ENCODE data around the gene PCNP.
"Not testable (repeated sequence)": the region's sequence is repeated elsewhere in the genome, so short reads cannot be mapped to it uniquely, and the experiment has no call there.

Gene PCNP

DNA sequence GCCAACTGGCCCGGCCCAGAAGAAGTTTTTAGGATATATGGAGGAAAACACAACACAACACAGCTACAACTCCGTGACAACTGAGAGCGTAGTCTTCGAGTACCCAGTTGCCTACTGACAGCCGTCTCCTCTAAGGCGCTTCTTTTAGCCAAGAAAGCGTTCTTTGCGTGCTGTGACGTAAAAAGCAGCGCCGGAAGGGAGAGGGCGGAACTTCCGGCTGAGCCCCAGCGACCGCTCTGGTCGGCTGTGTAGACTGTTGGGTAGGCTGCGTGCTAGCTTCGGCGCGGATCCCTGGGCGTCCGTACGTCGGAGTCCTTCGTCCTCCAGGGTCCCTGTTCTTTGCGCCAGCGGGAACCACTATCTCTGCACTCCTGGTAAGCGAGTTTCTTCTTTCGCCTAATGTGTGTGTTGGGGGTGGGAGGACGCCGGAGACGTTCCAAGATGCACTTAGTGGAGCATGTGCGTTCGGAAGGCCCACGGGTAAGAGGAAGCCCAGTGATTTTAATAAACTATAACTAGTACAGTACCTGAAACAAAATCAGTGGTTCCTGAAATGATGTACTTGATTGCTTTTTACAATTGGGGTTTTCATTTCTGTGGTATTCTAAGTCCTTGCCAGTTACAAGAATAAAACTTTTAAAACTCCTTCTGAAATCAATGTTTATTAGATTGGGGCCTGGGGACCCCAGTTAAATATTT, 12.2 kb upstream of the PCNP start, which contains the start of gene TRMT10C:
TSS of gene TRMT10C (plus strand) at position 239 of the 699 bp plus-strand sequence. CDS start 2,914 bp downstream, outside the sequence.
- peak; percentile 79 for DNase-seq (ENCODE audit: low spot score)
- peak; percentile 58 for FAIRE-seq

DNA sequence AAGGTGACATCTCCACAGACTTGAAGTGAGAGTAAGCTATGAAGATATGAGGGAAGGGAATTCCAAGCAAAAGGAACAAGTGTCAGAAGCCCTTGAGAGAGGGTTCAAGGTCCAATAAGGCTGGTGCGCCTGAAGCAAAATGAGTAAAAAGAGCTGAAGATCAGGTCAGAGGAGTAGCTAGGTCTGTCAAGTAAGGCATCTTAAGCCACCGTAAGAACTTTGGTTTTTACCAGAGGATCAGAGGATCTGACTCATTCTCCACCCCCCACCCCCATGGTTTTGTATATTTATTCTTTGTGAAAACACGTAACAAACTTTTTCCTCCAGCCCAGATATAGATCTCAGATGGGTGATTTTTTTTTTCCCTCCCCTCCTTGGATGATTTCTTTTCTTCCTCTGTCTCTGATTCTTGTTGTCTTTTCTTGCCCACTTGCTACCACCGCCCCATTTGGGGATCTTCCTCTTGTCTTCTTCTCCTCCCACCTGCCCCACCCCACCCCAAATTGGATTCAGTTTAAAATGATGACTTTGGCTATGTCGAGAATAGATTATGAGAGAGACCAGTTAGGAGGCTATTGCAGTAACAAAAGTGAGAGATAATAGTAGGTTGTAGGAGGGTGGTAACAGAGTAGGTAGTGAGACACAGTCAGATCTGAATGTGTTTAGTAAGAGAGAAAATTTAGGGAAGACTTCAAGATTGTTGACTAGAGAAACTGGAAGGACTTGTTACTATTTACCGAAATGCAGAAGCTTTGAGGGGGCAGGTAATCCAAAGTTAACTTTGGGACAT, 6.3 kb upstream of the PCNP start:
- no peak for FAIRE-seq
- no peak for DNase-seq (ENCODE audit: low spot score)

DNA sequence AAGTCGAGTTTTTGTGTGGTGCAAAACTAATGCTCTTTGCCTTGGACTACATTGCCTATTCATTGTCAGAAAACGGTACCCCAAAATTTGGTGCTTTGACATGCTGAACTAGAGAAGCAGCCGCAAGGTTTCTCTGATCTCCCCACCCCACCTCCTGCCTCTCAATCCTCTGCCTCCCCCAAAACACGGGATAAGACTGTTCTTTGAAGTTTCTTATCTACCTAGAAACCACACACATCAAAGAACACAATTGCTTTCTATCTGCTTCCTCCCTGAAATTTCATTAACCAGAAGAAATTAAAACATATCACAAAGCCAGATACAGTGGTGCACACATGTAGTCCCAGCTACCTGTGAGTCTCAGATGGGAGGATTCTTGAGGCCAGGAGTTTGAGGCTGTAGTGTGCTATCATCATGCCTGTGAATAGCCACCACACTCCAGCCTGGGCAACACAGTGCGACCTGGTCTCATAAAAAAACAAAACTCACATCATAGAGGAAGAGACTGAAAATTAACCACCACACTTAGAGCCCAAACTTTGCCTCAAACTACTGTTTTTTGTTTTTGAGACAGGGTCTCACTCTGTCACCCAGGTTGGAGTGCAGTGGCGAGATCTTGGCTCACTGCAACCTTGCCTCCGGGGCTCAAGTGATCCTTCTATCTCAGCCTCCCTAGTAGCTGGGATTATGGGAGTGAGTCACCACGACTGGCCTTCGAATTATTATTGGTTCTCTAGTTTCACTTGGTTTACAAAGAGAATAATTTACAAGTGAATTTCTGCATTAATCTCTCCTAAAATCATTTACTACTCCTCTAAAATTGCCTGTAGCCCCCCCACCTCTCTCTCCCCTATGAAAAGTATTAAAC, 2.7 kb upstream of the PCNP start:
- DNase-seq (ENCODE audit: low spot score) (no peak), FAIRE-seq (no peak)

DNA sequence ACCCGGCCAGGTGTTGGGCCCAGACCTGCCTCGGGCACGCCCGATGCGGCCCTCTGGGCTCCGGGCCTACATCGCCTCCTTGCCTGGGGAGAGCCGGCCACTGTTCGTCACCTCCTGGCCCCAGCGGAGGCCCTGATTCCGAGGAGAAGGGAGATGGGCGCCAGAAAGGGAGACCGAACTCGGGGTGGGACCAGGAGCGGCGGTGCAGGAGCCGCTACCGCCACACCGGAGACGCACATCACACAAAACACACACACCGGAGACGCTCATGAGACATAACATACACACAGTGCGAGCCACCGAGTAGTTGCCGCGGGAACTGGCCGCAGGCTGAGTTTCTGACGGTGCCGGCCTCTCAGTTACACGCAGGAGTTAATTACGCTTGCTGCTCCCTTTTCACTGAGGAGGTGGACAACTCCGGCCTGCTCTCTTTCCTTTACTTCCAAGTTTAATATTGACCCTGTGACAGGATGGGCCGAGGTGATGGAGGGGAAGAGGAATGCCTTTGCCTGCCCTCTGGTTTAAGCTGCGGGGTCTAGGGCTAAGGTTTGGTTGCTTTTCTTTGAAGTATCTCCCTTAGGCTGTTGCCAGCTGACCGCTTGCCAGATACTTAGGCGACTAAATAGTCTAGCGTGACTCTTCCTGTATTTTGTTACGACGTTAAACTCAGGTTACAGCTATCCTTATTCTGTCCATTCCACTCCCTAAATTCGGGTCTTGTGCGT, 570 bp downstream of the PCNP start:
- FAIRE-seq (no peak), DNase-seq (ENCODE audit: low spot score) (peak; percentile 47)

DNA sequence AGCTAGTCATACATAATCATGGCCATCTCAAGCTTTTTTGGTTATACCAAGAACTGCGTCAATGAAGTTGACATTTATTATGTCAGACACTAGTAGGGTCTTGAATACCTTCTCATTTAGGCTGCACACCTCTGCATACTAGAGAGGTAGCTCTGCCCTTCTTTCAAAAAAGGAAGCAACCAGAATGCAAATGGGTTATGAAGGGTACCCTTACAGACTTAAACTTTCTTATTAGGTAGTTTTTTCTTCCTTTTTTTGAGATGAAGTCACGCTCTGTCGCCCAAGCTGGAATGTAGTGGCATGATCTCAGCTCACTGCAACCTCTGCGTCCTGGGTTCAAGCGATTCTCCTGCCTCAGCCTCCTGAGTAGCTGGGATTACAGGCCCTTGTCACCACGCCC, 3.3 kb downstream of the PCNP start:
- FAIRE-seq (no peak), DNase-seq (ENCODE audit: low spot score) (no peak)

DNA sequence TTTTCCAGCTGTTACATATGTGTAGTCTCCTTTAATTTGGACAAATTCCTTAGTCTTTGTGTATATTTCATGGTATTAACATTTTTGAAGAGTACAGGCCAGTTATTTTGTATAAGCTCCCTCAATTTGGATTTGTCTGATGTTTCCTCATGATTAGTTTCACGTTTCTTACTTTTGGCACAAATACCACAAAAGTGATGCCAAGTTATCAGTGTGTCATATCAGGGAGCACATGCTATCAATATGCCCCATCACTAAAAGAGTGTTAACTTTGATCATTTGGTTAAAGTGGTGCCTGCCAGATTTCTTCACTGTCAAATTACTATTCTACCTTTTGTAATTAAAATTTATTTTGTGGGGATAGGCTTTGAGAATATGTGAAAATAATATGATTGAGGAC, 14.6 kb downstream of the PCNP start:
- DNase-seq (ENCODE audit: low spot score), result no peak

DNA sequence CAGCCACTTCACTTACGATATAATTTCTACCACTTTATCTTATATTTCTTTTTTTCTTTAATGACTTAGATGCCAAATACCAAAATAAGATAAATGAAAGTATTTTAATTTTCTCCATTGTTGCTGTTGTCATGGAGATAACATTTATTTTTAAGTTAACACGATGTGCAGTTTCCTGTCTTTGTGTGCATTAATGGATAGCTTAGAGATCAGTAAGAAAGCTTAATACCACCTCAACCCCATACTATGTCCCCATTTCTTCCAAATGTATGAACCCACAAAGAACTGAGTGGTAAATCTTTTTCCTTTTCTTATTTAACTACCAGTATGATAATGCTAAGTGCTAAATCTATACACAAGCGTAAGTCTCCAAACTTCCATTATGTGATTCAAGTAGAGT, 17.1 kb downstream of the PCNP start:
- no peak for FAIRE-seq
- no peak for DNase-seq (ENCODE audit: low spot score)

More for the DNA sequence above, 14.6 kb downstream of the PCNP start:
- FAIRE-seq, result no peak

DNA sequence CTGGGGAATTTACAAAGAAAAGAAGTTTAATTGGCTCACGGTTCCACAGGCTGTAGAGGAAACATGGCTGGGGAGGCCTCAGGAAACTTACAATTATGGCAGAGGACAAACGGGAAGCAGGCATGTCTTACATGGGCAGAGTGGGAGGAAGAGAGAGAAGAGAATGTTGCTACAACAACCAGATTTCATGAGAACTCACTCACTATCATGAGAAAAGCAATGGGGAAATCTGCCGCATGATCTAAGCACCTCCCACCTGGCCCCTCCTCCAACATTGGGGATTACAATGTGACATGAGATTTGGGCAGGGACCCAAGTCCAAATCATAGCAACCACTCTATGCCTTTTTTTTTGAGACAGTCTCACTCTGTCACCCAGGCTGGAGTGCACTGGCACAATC, 28.8 kb downstream of the PCNP start:
- FAIRE-seq (no peak), DNase-seq (ENCODE audit: low spot score) (no peak)

DNA sequence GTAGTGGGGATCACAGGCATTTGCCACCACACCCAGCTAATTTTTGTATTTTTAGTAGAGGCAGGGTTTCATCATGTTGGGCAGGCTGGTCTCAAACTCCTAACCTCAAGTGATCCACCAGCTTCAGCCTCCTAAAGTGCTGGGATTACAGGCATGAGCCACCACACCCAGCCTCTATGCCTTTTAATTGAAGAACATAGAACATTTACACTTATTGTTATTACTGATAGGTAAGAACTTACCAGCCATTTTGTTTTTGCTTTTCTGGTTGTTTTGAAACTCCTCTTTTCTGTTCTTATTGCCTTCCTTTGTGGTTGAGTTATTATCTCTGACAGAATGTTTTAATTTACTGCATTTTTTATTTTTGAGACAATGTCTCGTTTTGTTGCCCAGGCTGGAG, 29.2 kb downstream of the PCNP start:
- no peak for FAIRE-seq
- no peak for DNase-seq (ENCODE audit: low spot score)

DNA sequence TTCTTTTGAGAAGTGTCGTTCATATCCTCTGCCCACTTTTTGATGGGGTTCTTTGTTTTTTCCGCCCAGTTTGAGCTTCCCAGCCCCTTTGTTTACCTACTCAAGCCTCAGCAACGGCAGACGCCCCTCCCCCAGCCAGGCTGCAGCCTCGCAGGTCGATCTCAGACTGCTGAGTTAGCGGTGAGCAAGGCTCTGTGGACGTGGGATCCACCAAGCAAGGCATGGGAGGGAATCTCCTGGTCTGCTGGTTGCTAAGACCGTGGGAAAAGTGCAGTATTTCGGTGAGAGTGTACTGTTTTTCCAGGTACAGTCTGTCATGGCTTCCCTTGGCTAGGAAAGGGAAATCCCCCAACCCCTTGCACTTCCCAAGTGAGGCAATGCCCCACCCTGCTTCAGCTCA, 31.4 kb downstream of the PCNP start:
- FAIRE-seq; DNase-seq (ENCODE audit: low spot score): not testable (repeated sequence)

DNA sequence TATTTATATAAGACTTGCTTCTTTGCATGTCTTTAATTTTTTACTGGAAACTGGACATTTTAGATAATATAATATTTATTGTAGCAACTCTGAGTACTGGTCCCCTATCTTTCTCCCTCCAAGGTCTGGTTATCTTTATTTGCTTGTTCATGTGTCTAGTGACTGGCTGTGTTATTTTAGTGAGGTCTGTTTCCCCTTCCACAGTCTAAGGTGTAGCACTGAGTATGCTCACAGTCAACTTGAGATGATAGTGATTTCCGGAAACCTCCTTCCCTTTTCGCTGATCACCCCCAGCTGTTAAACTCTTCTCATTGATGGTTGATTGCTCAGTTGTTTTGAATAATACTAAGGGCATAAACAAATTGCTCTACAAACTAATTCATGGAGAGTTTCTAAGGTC, 37.0 kb downstream of the PCNP start:
- DNase-seq (ENCODE audit: low spot score) (no peak), FAIRE-seq (no peak)

DNA sequence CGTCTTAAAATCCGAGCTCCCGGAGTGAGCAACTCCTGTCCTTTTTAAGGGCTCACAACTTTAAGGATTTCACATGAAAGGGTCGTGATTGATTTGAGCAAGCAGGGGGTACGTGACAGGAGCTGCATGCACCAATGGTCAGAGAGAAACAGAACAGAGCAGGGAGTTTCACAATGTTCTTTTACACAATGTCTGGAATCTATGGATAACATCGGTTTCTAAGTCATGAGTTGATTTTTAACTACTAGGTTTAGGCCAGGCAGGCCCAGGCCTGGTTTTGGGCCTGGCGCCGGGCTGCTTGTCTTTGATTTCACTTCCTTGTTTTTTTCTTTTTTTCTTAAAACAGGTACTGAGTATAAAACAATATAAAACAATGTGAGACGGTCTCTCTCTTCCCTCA, 39.0 kb downstream of the PCNP start:
- not testable (repeated sequence) for DNase-seq (ENCODE audit: low spot score); FAIRE-seq

DNA sequence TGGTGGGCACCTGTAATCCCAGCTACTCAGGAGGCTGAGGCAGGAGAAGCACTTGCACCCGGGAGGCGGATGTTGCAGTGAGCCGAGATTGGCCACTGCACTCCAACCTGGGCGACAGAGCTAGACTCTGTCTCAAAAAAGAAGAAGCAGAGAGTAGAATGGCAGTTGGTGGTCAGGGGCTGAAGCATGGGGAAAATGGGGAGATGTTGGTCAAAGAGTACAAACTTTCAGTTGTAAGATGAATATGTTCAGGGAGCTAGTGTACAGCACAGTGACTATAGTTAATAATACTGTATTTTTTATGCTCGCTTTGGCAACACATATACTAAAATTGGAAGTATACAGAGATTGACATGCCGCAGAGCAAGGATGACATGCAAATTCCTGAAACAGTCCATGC, 41.5 kb downstream of the PCNP start:
- FAIRE-seq (no peak), DNase-seq (ENCODE audit: low spot score) (no peak)

DNA sequence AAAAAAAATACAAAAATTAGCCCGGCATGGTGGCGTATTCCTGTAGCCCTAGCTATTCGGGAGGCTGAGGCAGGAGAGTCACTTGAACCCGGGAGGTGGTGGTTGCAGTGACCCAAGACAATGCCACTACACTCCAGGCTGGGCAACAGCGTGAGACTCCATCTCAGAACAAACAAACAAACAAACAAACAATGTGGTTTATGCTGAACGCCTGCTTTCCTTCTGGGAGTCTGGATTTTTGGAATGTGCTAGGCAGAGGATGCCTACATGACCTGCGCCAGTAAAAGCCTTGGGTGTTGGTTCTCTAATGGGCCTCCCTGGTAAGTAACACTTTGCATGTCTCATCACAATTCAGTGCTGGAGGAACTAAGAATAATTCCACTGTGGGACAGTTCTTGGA, 43.5 kb downstream of the PCNP start:
- no peak for FAIRE-seq
- no peak for DNase-seq (ENCODE audit: low spot score)

DNA sequence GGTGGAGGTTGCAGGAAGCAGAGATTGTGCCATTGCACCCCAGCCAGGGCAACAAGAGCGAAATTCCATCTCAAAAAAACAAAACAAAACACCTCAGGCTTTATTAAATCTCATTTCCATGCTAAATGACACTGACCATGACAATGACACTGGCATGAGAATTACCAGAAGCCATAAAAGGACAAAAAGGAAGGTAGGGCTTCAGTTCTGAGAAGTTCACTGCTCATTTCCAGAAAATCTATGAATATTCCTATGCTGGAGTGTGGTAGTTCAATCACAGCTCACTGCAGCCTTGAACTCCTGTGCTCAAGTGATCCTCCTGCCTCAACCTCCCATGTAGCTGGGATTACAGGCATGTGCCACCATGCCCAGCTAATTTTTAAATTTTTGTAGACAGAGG, 44.7 kb downstream of the PCNP start:
- DNase-seq (ENCODE audit: low spot score), result no peak
- FAIRE-seq, result no peak

DNA sequence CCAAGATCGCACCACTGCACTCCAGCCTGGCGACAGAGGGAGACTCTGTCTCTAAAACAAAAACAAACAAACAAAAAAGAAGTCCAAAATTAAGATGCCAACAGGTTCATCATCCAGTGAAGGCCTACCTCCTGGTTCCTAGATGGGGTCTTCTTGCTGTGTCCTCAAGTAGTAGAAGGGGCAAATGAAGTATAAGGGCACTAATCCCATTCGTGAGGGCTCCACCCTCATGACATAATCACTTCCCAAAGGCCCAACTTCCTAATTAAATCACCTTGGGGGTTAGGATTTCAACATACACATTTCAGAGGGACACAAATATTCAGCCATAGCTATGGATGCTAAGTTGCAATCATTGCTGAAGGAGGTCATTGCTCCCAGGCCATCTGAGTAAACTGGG, 45.8 kb downstream of the PCNP start:
- DNase-seq (ENCODE audit: low spot score) (no peak), FAIRE-seq (no peak)

DNA sequence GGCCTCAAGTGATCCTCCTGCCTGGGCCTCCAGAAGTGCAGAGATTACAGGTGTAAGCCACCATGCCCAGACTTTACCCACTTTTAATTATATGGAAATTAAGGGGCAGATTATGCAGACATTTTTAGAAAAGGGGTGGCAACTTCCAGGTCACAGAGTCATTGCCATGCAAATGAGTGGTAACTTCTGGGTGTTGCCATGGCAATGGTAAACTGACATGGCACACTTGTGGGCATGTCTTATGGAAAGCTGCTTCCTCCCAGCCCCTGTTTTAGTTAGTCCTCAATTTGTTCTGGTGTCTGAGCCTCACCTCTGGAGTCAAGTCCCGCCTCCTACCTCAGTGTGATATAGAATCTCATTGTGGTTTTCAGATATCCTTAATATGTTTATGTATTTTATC, 49.7 kb downstream of the PCNP start:
- FAIRE-seq (no peak), DNase-seq (ENCODE audit: low spot score) (no peak)

DNA sequence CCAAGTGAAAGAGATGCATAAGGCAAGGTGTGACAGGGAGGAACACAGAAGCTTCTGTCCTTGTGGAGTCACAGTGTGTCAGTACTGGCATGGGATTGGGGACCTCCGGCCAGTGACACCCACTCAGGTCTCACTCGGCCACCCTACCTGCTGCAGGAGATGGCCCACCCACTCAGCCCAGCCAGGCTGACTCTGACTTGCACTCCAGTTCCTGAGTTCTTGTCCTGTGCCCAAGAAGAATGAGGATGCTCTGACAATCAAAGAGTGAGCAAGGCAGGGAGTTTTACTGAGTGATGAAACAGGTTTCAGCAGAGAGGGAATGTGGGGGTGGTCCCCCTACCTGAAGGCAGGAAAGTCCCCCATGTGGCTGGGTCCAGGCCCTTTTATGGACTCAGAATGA, 50.9 kb downstream of the PCNP start:
- FAIRE-seq (no peak), DNase-seq (ENCODE audit: low spot score) (no peak)

DNA sequence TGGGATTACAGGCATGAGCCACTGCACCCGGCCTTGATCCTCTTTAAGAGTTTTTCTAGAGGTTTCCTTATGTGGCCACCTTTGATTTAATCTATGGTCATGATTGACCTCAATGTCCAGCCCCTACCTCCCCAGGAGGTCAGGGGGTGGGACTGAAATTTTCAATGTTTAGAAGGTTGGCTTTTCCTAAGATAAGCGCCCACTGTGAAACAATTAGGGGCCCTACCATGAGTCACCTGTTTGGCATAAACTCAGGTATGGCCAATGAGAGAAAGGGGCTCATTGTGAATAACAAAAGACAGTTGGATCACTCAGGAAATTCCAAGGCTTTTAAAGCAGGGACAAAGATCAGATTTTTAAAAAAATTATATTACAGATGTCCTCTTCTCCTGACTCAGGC, 51.9 kb downstream of the PCNP start:
- FAIRE-seq, result no peak
- DNase-seq (ENCODE audit: low spot score), result no peak

DNA sequence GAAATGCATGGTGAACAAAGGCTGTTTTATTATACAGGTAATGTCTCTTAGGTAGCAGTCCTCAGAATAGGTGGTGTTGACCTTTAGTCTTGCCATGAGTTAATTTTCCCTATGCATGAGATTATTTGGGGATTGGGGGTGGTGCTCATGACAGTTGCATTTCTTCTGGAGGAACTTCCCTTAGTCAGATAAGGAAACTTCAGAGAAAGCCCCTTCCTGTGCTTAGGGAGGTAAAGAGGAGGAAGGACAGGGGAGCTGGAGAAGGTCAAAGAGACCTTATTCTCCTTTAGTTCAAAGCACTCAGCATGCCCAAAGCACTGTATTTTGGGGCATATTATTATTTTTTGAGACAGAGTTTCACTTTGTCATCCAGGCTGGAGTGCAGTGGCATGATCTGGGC, 55.2 kb downstream of the PCNP start:
- FAIRE-seq (no peak), DNase-seq (ENCODE audit: low spot score) (no peak)

DNA sequence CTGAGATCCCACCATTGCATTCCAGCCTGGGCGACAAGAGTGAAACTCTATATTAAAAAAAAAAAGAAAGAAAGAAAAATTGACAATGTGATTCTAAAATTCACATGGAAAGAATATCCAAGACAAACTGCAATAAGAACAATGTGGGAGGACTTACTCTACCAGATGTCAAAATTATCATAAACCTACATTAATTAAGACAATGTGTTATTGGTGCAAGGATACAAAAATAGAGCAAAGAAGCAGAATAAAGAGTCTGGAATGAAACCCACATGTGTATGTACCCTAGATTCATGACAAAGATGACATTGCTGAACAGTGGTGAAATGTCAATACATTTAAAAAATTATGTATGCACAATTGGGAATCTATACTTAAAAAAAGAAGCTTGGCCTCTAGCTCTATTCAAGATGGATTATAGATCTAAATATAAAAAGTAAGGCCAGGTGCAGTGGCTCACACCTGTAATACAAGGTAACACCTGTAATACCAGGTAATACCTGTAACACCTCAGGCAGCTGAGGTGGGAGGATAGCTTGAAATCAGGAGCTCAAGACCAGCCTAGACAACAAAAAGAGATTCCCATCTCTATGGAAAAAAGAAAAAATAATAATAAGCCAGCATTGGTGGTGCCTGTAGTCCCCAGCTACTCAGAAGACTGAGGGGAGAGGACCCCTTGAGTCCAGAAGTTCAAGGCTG, 57.3 kb downstream of the PCNP start:
- DNase-seq (ENCODE audit: low spot score) (no peak), FAIRE-seq (no peak)

Data from RCC 7860 (cell line).